GM18499 (cell line): ENCODE results near the gene NDFIP1.

Experiments used
- ATAC-seq: cut with Tn5 transposase; IDR thresholded peaks from one replicate; pipeline ENCODE4 v1.9.1; 2021; ENCODE audit warnings: moderate number of reproducible peaks; ENCODE audit not compliant: insufficient read depth, unreplicated experiment

Gene NDFIP1

GRCh38 chr5:142117579-142118151 is 9.1 kb downstream of the NDFIP1 start:
- ATAC-seq = no peak

- no peak for ATAC-seq
Observed at GRCh38 chr5:142118155-142118686, 9.6 kb downstream of the NDFIP1 start.

GRCh38 chr5:142119051-142119625 is 10.6 kb downstream of the NDFIP1 start:
- ATAC-seq = no peak

- no peak for ATAC-seq
Observed at GRCh38 chr5:142120247-142120935, 11.8 kb downstream of the NDFIP1 start.

- ATAC-seq = no peak
Observed at GRCh38 chr5:142122121-142122520, 13.5 kb downstream of the NDFIP1 start.

- ATAC-seq = no peak
Observed at GRCh38 chr5:142125378-142125777, 16.8 kb downstream of the NDFIP1 start.

- ATAC-seq = no peak
Observed at GRCh38 chr5:142125963-142126362, 17.4 kb downstream of the NDFIP1 start.

GRCh38 chr5:142128675-142129208 is 20.2 kb downstream of the NDFIP1 start:
- ATAC-seq = no peak

GRCh38 chr5:142129446-142130066 is 21.0 kb downstream of the NDFIP1 start:
- no peak for ATAC-seq

- no peak for ATAC-seq
Observed at GRCh38 chr5:142131394-142131793, 22.8 kb downstream of the NDFIP1 start.

GRCh38 chr5:142132916-142133315 is 24.3 kb downstream of the NDFIP1 start:
- no peak for ATAC-seq

GRCh38 chr5:142133330-142134206 is 25.0 kb downstream of the NDFIP1 start:
- no peak for ATAC-seq

GRCh38 chr5:142134331-142135010 is 25.9 kb downstream of the NDFIP1 start:
- no peak for ATAC-seq

- ATAC-seq = no peak
Observed at GRCh38 chr5:142141463-142141862, 32.9 kb downstream of the NDFIP1 start.

- ATAC-seq = no peak
Observed at GRCh38 chr5:142143878-142144277, 35.3 kb downstream of the NDFIP1 start.

- ATAC-seq = no peak
Observed at GRCh38 chr5:142145106-142145900, 36.7 kb downstream of the NDFIP1 start.

GRCh38 chr5:142149363-142149762 is 40.8 kb downstream of the NDFIP1 start:
- ATAC-seq = no peak

- ATAC-seq = no peak
Observed at GRCh38 chr5:142150431-142150830, 41.9 kb downstream of the NDFIP1 start.
